ENCODE measurements around the gene TXNIP.
"Not testable (repeated sequence)": the region's sequence is repeated elsewhere in the genome, so short reads cannot be mapped to it uniquely, and the experiment has no call there.

TXNIP gene, protein sequence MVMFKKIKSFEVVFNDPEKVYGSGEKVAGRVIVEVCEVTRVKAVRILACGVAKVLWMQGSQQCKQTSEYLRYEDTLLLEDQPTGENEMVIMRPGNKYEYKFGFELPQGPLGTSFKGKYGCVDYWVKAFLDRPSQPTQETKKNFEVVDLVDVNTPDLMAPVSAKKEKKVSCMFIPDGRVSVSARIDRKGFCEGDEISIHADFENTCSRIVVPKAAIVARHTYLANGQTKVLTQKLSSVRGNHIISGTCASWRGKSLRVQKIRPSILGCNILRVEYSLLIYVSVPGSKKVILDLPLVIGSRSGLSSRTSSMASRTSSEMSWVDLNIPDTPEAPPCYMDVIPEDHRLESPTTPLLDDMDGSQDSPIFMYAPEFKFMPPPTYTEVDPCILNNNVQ

DNA sequence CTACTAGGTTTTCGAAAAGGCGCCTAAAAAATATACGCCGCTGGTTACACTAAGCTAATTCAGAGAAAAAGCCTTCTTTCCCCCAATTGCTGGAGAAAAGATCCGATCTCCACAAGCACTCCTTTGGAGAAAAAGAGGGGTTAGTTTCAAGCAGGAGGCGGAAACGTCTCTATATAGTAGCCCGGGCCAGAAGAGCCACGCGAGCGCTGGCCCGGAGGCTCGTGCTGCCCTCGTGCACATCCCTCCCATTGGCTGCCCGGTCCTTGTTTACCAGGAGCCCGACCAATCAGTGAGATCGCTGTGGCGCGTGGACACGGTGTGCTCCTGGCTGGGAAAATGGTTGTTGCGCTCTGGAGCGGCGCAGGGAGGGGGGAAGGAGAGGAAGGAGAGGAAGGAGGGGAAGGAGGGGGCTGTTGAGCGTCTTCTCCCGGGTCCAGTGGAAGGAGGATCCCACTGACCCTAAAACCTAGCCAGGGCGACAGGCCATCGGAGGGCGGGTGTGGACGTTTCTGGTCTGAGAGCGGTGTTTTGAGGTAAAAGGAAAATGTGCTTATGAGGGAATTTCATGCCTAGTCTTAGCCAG lies at the start of gene TXNIP:
Gene TXNIP, minus strand, starts transcription at position 147 of the 583 bp plus-strand sequence. CDS start 313 bp downstream, outside the sequence.
- peak; percentile 92 for DNase-seq (ENCODE audit: low read depth, low spot score)

GRCh38 chr1:146039844-146040194 lies 43.4 kb upstream of the TXNIP start:
- DNase-seq (ENCODE audit: low read depth, low spot score) = no peak

DNA sequence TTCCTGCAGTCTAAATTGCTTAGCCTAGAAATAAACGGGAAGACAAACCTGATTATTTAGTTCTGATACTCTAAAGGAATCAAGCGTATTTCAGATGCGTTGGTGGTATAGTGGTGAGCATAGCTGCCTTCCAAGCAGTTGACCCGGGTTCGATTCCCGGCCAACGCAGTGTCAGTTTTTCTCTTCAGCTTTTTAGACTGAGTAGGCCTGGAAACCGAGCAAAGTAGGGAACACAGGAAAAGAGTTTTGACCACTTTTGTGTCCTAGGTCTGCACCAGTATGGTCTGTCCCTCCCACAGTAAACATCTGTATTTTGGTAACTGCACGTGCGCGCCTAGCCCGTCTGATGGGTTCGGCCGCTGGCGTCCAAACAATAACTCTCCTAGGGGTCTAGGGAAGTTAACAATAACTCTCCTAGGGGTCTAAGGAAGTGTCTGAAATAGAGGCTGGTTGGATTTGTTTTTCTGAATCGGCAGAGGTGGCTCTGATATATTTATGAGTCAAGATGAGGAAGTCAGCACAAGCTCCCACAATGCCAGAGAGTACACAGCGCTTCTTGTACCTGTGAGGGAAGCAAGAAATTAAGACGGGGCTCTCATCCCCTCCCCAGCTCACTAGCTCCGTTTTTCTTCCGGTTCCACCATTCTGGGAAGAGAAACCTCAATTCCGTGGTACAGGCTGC lies 40.7 kb upstream of the TXNIP start:
- no peak for DNase-seq (ENCODE audit: low read depth, low spot score)

- DNase-seq (ENCODE audit: low read depth, low spot score) = no peak
These were observed 40.0 kb upstream of the TXNIP start for GRCh38 chr1:146036241-146036964.

- DNase-seq (ENCODE audit: low read depth, low spot score) = no peak
These were observed 38.7 kb upstream of the TXNIP start for GRCh38 chr1:146035048-146035423.

- DNase-seq (ENCODE audit: low read depth, low spot score) = no peak
These were observed 36.3 kb upstream of the TXNIP start for GRCh38 chr1:146032631-146033219.

GRCh38 chr1:146031476-146031875 lies 35.1 kb upstream of the TXNIP start:
- DNase-seq (ENCODE audit: low read depth, low spot score) = no peak

- DNase-seq (ENCODE audit: low read depth, low spot score) = no peak
These were observed 32.7 kb upstream of the TXNIP start for GRCh38 chr1:146029117-146029516.

DNA sequence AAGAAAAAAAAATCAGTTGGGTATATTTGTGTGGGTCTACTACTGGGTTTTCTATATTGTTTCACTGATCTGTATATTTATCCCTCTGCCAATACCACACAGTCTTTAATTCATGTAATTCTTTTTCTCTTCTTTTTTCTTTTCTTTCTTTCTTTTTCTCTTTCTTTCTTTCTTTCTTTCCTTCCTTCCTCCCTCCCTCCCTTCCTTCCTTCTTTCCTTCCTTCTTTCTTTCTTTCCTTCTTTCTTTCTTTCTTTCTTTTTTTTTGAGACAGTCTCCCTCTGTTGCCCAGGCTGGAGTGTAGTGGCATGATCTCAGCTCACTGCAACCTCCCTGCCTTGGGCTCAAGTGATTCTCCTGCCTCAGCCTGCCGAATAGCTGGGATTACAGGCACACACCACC lies 30.3 kb upstream of the TXNIP start:
- DNase-seq (ENCODE audit: low read depth, low spot score) = not testable (repeated sequence)

- DNase-seq (ENCODE audit: low read depth, low spot score) = not testable (repeated sequence)
These were observed 29.6 kb upstream of the TXNIP start for GRCh38 chr1:146025787-146026495.

- no peak for DNase-seq (ENCODE audit: low read depth, low spot score)
These were observed 26.2 kb upstream of the TXNIP start for GRCh38 chr1:146022403-146023127.

- DNase-seq (ENCODE audit: low read depth, low spot score) = no peak
These were observed 25.4 kb upstream of the TXNIP start, which contains the start of gene HJV for GRCh38 chr1:146021622-146022402. Gene HJV, minus strand, starts transcription at chr1:146021735. Its CDS starts 1,504 bp downstream, at chr1:146020231.

- DNase-seq (ENCODE audit: low read depth, low spot score) = no peak
These were observed 24.7 kb upstream of the TXNIP start for GRCh38 chr1:146021050-146021445.

- DNase-seq (ENCODE audit: low read depth, low spot score) = no peak
These were observed 24.0 kb upstream of the TXNIP start for GRCh38 chr1:146020058-146021049.

GRCh38 chr1:146019231-146020057 lies 23.1 kb upstream of the TXNIP start:
- DNase-seq (ENCODE audit: low read depth, low spot score) = no peak

DNA sequence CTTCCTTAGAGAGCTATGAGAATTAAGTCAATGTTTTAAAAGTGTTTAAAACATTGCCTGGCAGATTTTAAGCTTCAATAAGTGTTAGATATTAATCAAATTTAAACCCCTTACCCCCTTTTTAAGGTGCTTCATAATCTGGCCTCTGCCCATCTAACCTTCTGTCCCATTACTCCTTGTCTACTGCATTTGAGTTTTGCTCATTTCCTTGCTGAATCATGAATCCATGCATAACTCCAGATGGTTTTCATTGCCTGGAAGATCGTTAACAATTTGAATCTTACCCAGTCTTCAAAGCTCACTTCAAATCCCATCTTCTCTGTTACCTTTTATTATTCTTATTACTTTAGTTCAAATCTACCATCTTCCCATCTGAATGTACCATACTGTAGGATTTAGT lies 20.5 kb upstream of the TXNIP start:
- no peak for DNase-seq (ENCODE audit: low read depth, low spot score)

GRCh38 chr1:146013559-146013922 lies 17.2 kb upstream of the TXNIP start:
- DNase-seq (ENCODE audit: low read depth, low spot score) = no peak
